H9 (cell line): ENCODE measurements around the gene ZNF208. TPM values are rescaled to one million over a fixed set of nuclear protein-coding genes. Genes with fewer than 3 reads are reported as not detected.

ENCODE experiments used
- DNase-seq: peaks from one replicate; pipeline ENCODE4 v3.0.0-alpha.2; 2017
- H2AFZ ChIP-seq: one replicate; pipeline ENCODE4 v1.6.1; 2013; ENCODE audit warnings: mild to moderate bottlenecking, low read length, control low read depth, moderate library complexity
- H2AK5ac ChIP-seq: 2 replicates; pipeline ENCODE4 v1.6.1; 2013; ENCODE audit warnings: low read length, control low read depth, mixed read lengths; ENCODE audit not compliant: insufficient read length
- H2BK120ac ChIP-seq: one replicate; pipeline ENCODE4 v1.6.1; 2013; ENCODE audit warnings: low read depth, mild to moderate bottlenecking, low read length, control low read depth, inconsistent platforms; ENCODE audit not compliant: poor library complexity, severe bottlenecking
- H2BK12ac ChIP-seq: 2 replicates; pipeline ENCODE4 v1.6.1; 2013; ENCODE audit warnings: low read length, control low read depth, mixed read lengths, low read depth; ENCODE audit not compliant: insufficient read length
- H2BK15ac ChIP-seq: 2 replicates; pipeline ENCODE4 v1.6.1; 2013; ENCODE audit warnings: low read depth, low read length, control low read depth
- H2BK20ac ChIP-seq: one replicate; pipeline ENCODE4 v1.6.1; 2013; ENCODE audit warnings: low read depth, mild to moderate bottlenecking, low read length, control low read depth, inconsistent platforms; ENCODE audit not compliant: poor library complexity, severe bottlenecking
- H2BK5ac ChIP-seq: 2 replicates; pipeline ENCODE4 v1.6.1; 2013; ENCODE audit warnings: low read length, control low read depth, mixed read lengths; ENCODE audit not compliant: insufficient read length
- H3K14ac ChIP-seq: 2 replicates; pipeline ENCODE4 v1.6.1; 2013; ENCODE audit warnings: low read length, control low read depth; ENCODE audit not compliant: insufficient read depth
- H3K18ac ChIP-seq: 2 replicates; pipeline ENCODE4 v1.6.1; 2013; ENCODE audit warnings: low read depth, mild to moderate bottlenecking, mixed read lengths, low read length, control low read depth; ENCODE audit not compliant: insufficient read length
- H3K23ac ChIP-seq: 2 replicates; pipeline ENCODE4 v1.6.1; 2013; ENCODE audit warnings: low read length, control low read depth, mixed read lengths, low read depth; ENCODE audit not compliant: insufficient read length
- H3K23me2 ChIP-seq: 2 replicates; pipeline ENCODE4 v1.6.1; 2013; ENCODE audit warnings: low read depth, mild to moderate bottlenecking, mixed read lengths, low read length, control low read depth; ENCODE audit not compliant: insufficient read length, poor library complexity, severe bottlenecking
- H3K27ac ChIP-seq: 2 replicates; pipeline ENCODE4 v1.5.1; 2013; ENCODE audit warnings: low read length, control low read depth, mixed read lengths, low read depth; ENCODE audit not compliant: insufficient read length
- H3K27me3 ChIP-seq: 2 replicates; pipeline ENCODE4 v1.6.1; 2013; ENCODE audit warnings: low read length, control low read depth, inconsistent platforms; ENCODE audit not compliant: insufficient read depth
- H3K4ac ChIP-seq: 2 replicates; pipeline ENCODE4 v1.6.1; 2013; ENCODE audit warnings: low read depth, mild to moderate bottlenecking, control low read depth, inconsistent platforms, low read length, moderate library complexity
- H3K4me1 ChIP-seq: 2 replicates; pipeline ENCODE4 v1.6.1; 2013; ENCODE audit warnings: low read length, control low read depth, inconsistent platforms; ENCODE audit not compliant: insufficient read depth
- H3K4me2 ChIP-seq: 2 replicates; pipeline ENCODE4 v1.6.1; 2013; ENCODE audit warnings: low read length, control low read depth, mixed read lengths; ENCODE audit not compliant: insufficient read length, insufficient read depth
- H3K56ac ChIP-seq: 2 replicates; pipeline ENCODE4 v1.6.1; 2013; ENCODE audit warnings: low read depth, mild to moderate bottlenecking, mixed read lengths, low read length, control low read depth; ENCODE audit not compliant: insufficient read length
- H3K79me1 ChIP-seq: 2 replicates; pipeline ENCODE4 v1.6.1; 2013; ENCODE audit warnings: low read depth, mild to moderate bottlenecking, moderate library complexity, low read length, control low read depth, inconsistent platforms; ENCODE audit not compliant: insufficient read depth, poor library complexity, severe bottlenecking
- H3K79me2 ChIP-seq: 2 replicates; pipeline ENCODE4 v1.6.1; 2013; ENCODE audit warnings: low read length, control low read depth, inconsistent platforms; ENCODE audit not compliant: insufficient read depth
- H3K9ac ChIP-seq: 2 replicates; pipeline ENCODE4 v1.6.1; 2013; ENCODE audit warnings: low read length, control low read depth, mixed read lengths; ENCODE audit not compliant: insufficient read length; ENCODE audit errors: extremely low read depth
- H3K9me3 ChIP-seq: one replicate; pipeline ENCODE4 v1.6.1; 2013; ENCODE audit warnings: low read depth, low read length, inconsistent platforms; ENCODE audit not compliant: control insufficient read depth
- H3T11ph ChIP-seq: one replicate; pipeline ENCODE4 v1.6.1; 2013; ENCODE audit warnings: mild to moderate bottlenecking, low read length, control low read depth, inconsistent platforms
- H4K20me1 ChIP-seq: one replicate; pipeline ENCODE4 v1.6.1; 2013; ENCODE audit not compliant: control insufficient read depth, insufficient read length, insufficient read depth
- H4K5ac ChIP-seq: 2 replicates; pipeline ENCODE4 v1.6.1; 2013; ENCODE audit warnings: low read depth, mild to moderate bottlenecking, mixed read lengths, low read length, control low read depth; ENCODE audit not compliant: insufficient read length
- H4K8ac ChIP-seq: replicated peaks from 2 replicates; pipeline ENCODE4 v1.6.1; 2013; ENCODE audit warnings: low read length, control low read depth, mixed read lengths, low read depth; ENCODE audit not compliant: insufficient read length
- H4K91ac ChIP-seq: 2 replicates; pipeline ENCODE4 v1.6.1; 2013; ENCODE audit warnings: low read depth, mild to moderate bottlenecking, moderate library complexity, mixed read lengths, low read length, control low read depth; ENCODE audit not compliant: insufficient read length
- H3K27ac Mint-ChIP-seq, 3 experiments: 2 replicates in 2 of 3; 3 replicates in 1 of 3; pipeline ENCODE4 v1.8.0; 2020 to 2021; ENCODE audit warnings: mixed read lengths in 3 of 3, mild to moderate bottlenecking in 1 of 3, moderate library complexity in 1 of 3
- H3K27me3 Mint-ChIP-seq: 2 replicates; pipeline ENCODE4 v1.8.0; 2021; ENCODE audit warnings: low read depth, mild to moderate bottlenecking, moderate library complexity, mixed read lengths
- H3K36me3 Mint-ChIP-seq, 3 experiments: 2 replicates in 2 of 3; 3 replicates in 1 of 3; pipeline ENCODE4 v1.8.0; 2020 to 2021; ENCODE audit warnings: low read depth in 3 of 3, mixed read lengths in 3 of 3; ENCODE audit not compliant: insufficient read depth in 1 of 3
- H3K4me1 Mint-ChIP-seq, 2 experiments: 2 replicates each; pipeline ENCODE4 v1.8.0; 2020; ENCODE audit warnings: mixed read lengths in 2 of 2
- H3K4me3 Mint-ChIP-seq, 2 experiments: 2 replicates in 1 of 2; 3 replicates in 1 of 2; pipeline ENCODE4 v1.8.0; 2020 to 2021; ENCODE audit warnings: mild to moderate bottlenecking in 2 of 2, mixed read lengths in 2 of 2, moderate library complexity in 1 of 2
- H3K9me3 Mint-ChIP-seq, 2 experiments: 2 replicates in 1 of 2; 3 replicates in 1 of 2; pipeline ENCODE4 v1.8.0; 2020; ENCODE audit warnings: mild to moderate bottlenecking in 2 of 2, mixed read lengths in 2 of 2, moderate library complexity in 1 of 2
- WGBS: extraction: QIAGEN DNeasy Blood & Tissue Kit; methylation state at CpG from one replicate; pipeline ENCODE4 v1.1.7; 2013; ENCODE audit warnings: missing lambda C conversion rate, low lambda C conversion rate, mixed read lengths; ENCODE audit not compliant: insufficient read length; ENCODE audit errors: extremely low coverage; 5-methylcytosine and 5-hydroxymethylcytosine counted together
- total RNA-seq: library from RNA; stranded (reverse); gene quantifications from 2 replicates; pipeline ENCODE4 v1.2.1, GENCODE V29; 2021
- TF ChIP-seq, protein P1 (sequence below): fragments of 200-600 bp; sonication (generic); conservative IDR thresholded peaks from 3 replicates; pipeline ENCODE4 v1.8.0; 2021; ENCODE audit warnings: antibody characterized with exemption, mild to moderate bottlenecking

The ZNF208 gene
- total RNA-seq, 1 experiment from 2014 or later, result not detected

DNA sequence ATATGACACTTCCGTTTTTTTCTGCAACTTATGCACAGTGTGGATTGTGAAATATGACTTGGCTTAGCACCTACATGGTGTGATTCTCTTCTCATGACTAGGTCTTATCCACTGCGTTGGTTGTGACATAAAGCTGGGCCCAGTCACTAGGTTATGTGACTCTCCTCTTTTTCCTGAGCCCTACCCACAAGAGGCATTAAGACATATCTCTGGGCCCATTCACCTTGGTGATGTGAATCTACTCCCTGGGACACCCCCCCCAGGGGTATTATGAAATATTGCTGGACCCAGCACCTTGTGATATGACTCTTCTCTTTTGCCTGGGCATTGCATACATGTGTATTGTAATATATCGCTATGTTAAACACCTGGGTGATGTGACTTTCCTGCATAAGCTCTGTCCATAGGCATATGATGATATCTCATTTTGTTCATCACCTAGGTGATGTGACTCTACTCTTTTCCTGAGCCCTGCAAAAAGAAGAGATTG, 89.0 kb downstream of the ZNF208 start:
- Mint-ChIP-seq H3K9me3 (peaks cover 91 to 95% of the 10 kb centered on the region in 2 experiments), H3K27ac (no peak overlapping the region)
- H4K5ac ChIP-seq, result no peak overlapping the region

More for the DNA sequence above, 89.0 kb downstream of the ZNF208 start:
- Histone ChIP-seq H3K79me2 (no peaks in the 10 kb centered on the region), H2BK5ac (no peak overlapping the region), H3K4me2 (no peak overlapping the region), H3K14ac (no peak overlapping the region), H4K91ac (no peak overlapping the region), H3K18ac (no peak overlapping the region), H2BK12ac (no peak overlapping the region), H2BK15ac (no peak overlapping the region), H3K23me2 (no peaks in the 10 kb centered on the region), H3K79me1 (no peaks in the 10 kb centered on the region), H3K9me3 (peaks cover 87% of the 10 kb centered on the region), H3K9ac (no peak overlapping the region), H2AK5ac (no peak overlapping the region), H2BK120ac (no peak overlapping the region), H4K20me1 (no peaks in the 10 kb centered on the region), H3K27me3 (no peaks in the 10 kb centered on the region), H3K27ac (no peak overlapping the region), H2AFZ (no peak overlapping the region), H3K4ac (no peak overlapping the region), H3K4me1 (no peaks in the 10 kb centered on the region), H3T11ph (no peak overlapping the region), H3K56ac (no peak overlapping the region), H3K23ac (no peak overlapping the region), H4K8ac (no peak overlapping the region), H2BK20ac (no peak overlapping the region)
- no peaks in the 10 kb centered on the region for H3K4me1 Mint-ChIP-seq
- H3K4me3 Mint-ChIP-seq, result no peak overlapping the region
- H3K27me3 Mint-ChIP-seq, result no peaks in the 10 kb centered on the region
- TF ChIP-seq, protein P1, sequence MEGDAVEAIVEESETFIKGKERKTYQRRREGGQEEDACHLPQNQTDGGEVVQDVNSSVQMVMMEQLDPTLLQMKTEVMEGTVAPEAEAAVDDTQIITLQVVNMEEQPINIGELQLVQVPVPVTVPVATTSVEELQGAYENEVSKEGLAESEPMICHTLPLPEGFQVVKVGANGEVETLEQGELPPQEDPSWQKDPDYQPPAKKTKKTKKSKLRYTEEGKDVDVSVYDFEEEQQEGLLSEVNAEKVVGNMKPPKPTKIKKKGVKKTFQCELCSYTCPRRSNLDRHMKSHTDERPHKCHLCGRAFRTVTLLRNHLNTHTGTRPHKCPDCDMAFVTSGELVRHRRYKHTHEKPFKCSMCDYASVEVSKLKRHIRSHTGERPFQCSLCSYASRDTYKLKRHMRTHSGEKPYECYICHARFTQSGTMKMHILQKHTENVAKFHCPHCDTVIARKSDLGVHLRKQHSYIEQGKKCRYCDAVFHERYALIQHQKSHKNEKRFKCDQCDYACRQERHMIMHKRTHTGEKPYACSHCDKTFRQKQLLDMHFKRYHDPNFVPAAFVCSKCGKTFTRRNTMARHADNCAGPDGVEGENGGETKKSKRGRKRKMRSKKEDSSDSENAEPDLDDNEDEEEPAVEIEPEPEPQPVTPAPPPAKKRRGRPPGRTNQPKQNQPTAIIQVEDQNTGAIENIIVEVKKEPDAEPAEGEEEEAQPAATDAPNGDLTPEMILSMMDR, result no peak
- no peak for DNase-seq
- peaks cover 0 to 29% (median 3%) of the 10 kb centered on the region in 3 experiments; a peak in 4 of 7 replicates for H3K36me3 Mint-ChIP-seq
- WGBS, result no CpG with 5 or more reads among the region's 3 CpGs
